COLO829 (cell line): ENCODE measurements around the gene ALOX12.
"Not testable (repeated sequence)": the region's sequence is repeated elsewhere in the genome, so short reads cannot be mapped to it uniquely, and the experiment has no call there.

Source experiments
- DNase-seq: peaks from one replicate; pipeline ENCODE4 v3.0.0; 2012; ENCODE audit warnings: low spot score

Gene ALOX12

DNA sequence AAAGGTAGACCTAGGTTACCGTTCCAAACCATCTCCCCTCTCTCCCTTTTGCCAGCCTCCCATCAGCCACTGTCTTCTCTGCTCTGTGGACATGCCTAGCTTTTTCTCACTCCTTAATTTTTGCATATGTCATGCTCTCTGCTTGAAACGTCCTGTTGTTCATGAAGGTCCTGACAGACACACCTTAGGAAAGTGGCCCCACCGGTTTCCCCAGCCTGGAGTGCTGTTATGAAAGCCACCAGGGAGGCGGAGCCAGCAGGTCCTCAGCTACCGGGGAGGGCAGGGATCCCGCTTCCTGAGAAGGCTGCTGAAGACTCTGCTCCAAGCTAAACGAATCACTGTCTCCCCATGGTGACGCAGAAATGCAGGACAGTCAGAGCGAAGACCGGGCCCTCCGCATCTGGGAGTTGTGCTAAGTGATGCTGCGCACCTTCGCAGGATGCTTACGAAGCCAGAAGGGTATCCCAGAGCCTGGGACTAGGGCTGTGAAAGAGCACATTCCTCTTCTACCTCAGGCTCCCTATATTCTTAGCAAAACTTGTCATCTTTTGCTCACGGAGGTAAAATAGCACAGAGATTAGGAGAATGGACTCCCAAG, 50.4 kb downstream of the ALOX12 start:
- DNase-seq, result no peak

GRCh38 chr17:7046725-7047397, 51.0 kb downstream of the ALOX12 start:
- not testable (repeated sequence) for DNase-seq

GRCh38 chr17:7047566-7047965, 51.7 kb downstream of the ALOX12 start:
- DNase-seq, result no peak

DNA sequence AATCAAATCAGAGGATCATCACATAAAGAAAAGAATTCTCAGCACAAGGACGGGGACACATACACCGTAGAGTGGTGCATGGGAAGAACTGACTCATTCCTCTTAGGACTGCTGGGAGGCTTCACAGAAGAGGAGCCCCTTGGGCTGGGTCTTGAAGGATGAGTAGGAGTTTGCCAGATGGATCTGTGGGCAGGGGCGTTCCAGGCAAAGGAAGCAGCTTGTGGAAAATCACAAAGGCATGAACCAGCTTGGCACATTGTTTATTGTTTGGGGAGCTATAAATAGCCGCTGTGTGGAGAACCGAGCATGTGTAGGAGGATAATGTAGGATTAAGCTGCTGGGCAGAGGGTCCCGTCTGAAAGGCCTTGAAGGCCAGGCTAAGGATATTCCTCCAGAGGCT, 53.1 kb downstream of the ALOX12 start:
- peak; percentile 33 for DNase-seq

DNA sequence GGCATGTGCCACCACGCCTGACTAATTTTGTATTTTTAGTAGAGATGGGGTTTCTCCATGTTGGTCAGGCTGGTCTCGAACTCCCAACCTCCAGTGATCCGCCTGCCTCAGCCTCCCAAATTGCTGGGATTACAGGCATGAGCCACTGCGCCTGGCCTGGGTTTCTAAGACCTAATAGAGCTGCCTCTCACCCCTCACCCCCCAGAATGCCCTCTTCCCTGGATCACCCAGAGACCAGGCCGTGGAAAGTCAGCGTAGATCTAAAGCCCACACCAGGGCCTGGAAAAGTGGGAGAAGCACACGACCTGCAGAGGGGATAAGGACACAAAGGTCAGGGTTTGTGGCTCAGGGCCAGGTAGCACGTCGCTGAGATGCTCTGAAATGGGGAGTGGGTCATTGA, 54.7 kb downstream of the ALOX12 start:
- DNase-seq, result not testable (repeated sequence)

DNA sequence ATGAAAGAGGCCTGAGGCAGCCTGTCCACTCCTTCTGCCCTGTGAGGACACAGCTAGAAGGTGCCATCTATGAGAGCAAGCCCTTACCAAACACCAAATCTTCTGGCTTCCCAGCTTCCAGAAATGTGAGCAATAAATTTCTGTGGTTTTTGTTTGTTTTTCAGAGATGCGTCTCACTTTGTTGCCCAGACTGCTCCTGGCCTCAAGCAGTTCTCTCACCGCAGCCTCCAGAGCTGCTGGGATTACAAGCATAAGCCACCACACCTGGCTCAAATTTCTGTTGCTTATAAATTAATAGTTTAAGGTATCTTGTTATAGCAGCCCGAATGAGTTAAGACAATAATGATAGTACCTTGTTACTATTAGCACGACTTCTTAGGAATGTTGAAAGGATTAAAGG, 60.5 kb downstream of the ALOX12 start:
- DNase-seq, result no peak

DNA sequence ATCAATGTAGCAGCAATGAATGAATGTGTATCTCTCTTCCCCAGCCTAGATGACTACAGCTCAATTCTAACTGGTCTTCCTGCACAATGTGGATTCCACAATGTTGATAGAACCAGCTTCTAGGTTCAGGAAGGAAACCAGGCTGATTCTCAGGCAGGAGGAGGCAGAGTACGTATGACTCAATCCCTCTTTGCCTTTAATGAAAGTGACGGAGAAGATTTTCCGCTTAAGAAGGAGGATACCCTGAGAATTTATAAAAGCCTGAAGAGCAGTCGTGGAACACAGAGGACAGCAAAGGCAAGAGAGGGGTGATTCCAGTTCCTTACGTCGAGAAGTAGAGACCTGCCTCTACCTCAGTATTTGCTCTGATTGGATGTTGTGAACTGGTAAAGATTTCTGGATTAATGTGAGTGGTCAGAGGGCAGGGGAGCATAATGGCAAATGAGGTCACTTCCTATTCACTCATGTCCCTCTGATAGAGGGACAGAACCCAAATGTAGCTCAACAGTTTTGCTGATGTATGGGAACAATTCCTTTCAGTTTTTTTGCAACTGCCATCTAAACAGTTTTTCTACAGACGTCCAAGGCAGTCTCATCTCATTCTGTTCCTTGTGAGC, 63.1 kb downstream of the ALOX12 start:
- DNase-seq, result no peak
